ENCODE measurements around the gene SSNA1. TPM values are rescaled to one million over a fixed set of nuclear protein-coding genes. Genes with fewer than 3 reads are reported as not detected.

Gene SSNA1
- total RNA-seq, 2 donors from 2014 or later = 64.1 to 84.5 TPM

DNA sequence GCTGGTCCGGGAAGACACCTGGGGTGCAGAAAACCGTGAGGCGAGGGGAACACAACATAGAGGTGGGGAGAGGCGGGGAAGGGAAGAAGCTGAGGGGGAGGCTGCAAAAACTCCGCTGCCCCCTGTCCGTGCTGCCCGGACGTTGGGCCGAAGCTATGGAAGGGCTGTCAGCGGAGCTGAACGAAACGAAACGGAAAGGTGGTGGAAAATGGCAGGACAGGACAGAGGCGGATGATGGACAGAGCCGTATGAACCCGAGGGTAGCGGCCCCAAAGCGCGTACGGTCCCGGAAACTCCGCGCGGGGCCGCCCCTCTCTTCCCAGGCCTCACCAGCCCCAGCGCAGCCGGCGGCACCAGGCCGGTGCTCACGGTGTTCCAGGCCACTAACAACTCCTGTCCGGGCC, 388 bp upstream of the SSNA1 start:
- H3K27me3 Mint-ChIP-seq (ENCODE audit: low read depth) = no peaks in the 10 kb centered on the region
- peak; percentile 14 to 16 for ATAC-seq (replicated peaks in 1 of 2)
- H3K9me3 Mint-ChIP-seq = no peaks in the 10 kb centered on the region
- H3K4me1 Mint-ChIP-seq (ENCODE audit: low read depth) = peaks cover 42% of the 10 kb centered on the region
- DNase-seq = no peak
- peak overlapping the region; percentile 90 to 94 for H3K4me3 Mint-ChIP-seq
- H3K27ac Mint-ChIP-seq = peak overlapping the region; percentile 89
- peaks cover 3 to 4% of the 10 kb centered on the region in 2 donors for H3K36me3 Mint-ChIP-seq (ENCODE audit: insufficient read depth in 2 of 2)

DNA sequence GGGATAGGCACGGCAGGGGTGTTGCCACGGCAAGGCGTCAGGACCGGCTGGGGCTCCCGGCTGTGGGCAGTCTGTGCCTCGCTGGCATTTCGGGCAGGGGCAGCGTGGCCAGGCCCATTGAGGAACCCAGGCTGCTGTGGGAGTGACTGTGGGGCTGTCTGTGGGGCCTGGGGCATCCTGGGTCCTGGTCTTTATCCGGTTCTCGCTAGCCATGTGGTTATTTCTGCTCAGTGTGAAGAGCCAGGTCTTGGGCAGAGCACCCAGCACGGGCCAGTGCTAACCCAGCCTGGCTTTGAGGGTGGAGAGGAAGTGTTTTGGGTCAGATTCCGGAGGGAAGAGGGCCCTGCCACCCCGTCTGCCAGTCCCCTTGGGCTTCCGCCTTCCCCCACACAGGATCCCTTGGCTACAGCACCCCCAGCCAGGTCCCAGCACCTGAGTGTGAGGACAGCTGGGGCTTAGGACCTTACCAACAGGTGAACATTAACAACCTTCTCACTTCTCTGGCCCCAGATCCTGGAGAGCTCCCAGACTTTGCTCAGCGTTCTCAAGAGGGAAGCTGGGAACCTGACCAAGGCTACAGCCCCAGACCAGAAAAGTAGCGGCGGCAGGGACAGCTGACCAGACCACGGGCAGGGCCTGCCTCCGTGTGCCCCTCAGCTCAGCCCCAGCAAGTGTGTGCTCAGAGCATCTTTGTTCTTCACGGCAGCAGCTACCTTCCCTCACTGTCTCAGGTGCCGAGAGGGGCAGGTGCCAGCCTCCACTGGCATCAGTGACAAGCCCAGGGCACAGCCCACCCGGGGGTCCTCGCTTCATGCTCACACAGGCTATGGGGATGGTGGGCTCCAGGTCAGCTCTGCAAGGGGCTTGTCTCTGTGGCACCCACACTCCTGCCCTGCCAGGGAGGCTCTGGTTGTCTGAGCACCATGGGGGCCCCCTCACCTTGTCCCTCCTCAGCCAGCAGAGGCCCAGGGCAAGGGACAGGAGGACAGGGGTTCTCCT, 1.1 kb downstream of the SSNA1 start:
- Mint-ChIP-seq H3K27ac (peak overlapping the region; percentile 82), H3K36me3 (ENCODE audit: insufficient read depth in 2 of 2) (peaks cover 0 to 3% of the 10 kb centered on the region in 2 donors), H3K9me3 (no peaks in the 10 kb centered on the region), H3K4me1 (ENCODE audit: low read depth) (peaks cover 42% of the 10 kb centered on the region), H3K27me3 (ENCODE audit: low read depth) (no peaks in the 10 kb centered on the region), H3K4me3 (peak overlapping the region; percentile 93 to 94)
- ATAC-seq (replicated peaks in 1 of 2) (no peak), DNase-seq (no peak)

DNA sequence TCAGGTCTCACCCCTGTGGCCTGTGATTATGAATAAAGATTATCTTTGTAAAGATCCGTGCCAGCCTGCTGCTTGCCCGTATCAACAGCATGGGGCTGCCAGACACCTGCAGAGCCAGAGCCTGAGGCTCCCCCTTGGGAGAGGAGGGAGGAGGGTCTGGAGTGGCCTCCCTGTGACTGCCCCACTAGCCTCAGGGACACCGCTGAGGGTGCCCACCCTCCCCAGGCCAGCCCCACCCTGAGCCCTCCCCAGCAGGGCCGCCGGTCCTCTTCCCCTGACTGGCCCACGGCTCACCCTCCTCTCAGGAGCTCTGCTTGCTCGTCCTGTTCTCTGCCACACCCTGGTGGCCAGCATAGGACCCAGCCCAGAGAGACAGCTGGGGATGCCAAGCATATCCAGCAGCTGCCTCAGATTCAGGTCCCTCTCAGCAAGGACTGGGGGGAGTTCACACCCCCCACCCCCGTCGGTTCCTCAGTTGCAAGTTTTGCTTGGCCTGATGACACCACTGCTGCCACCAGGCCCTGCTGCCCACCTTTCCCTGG, 1.9 kb downstream of the SSNA1 start:
- Mint-ChIP-seq H3K36me3 (ENCODE audit: insufficient read depth in 2 of 2) (peaks cover 0 to 3% of the 10 kb centered on the region in 2 donors), H3K9me3 (no peaks in the 10 kb centered on the region), H3K27ac (peak overlapping the region; percentile 76), H3K4me1 (ENCODE audit: low read depth) (peaks cover 42% of the 10 kb centered on the region), H3K4me3 (peak overlapping the region; percentile 93 to 94), H3K27me3 (ENCODE audit: low read depth) (no peaks in the 10 kb centered on the region)
- DNase-seq (no peak), ATAC-seq (replicated peaks in 1 of 2) (no peak)

DNA sequence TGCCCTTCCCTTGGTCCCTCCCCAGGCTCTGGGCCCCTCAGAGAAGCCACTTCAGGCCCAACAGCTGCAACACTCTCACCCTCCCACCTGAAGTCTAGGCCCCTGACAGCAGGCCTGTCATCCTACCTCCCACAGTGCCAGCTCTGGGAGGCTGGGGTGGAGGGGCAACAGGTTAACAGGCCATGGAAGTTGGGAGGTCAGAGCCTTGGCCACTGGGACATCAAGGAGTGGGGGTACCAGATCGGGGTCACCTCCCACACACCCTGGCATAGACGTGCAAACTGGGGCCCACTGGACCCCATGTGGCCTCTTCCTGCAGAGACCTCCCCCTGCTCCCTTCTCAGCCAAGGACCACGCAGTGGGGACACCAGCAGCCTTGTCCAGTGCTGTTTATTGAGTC, 2.8 kb downstream of the SSNA1 start:
- no peaks in the 10 kb centered on the region for H3K9me3 Mint-ChIP-seq
- peak overlapping the region in 1 of 2 donors; percentile 71 for H3K4me3 Mint-ChIP-seq
- ATAC-seq (replicated peaks in 1 of 2) (no peak), DNase-seq (no peak)
- H3K27ac Mint-ChIP-seq = no peak overlapping the region
- peaks cover 39% of the 10 kb centered on the region for H3K4me1 Mint-ChIP-seq (ENCODE audit: low read depth)
- H3K36me3 Mint-ChIP-seq (ENCODE audit: insufficient read depth in 2 of 2) = peaks cover 0 to 3% of the 10 kb centered on the region in 2 donors
- no peaks in the 10 kb centered on the region for H3K27me3 Mint-ChIP-seq (ENCODE audit: low read depth)

DNA sequence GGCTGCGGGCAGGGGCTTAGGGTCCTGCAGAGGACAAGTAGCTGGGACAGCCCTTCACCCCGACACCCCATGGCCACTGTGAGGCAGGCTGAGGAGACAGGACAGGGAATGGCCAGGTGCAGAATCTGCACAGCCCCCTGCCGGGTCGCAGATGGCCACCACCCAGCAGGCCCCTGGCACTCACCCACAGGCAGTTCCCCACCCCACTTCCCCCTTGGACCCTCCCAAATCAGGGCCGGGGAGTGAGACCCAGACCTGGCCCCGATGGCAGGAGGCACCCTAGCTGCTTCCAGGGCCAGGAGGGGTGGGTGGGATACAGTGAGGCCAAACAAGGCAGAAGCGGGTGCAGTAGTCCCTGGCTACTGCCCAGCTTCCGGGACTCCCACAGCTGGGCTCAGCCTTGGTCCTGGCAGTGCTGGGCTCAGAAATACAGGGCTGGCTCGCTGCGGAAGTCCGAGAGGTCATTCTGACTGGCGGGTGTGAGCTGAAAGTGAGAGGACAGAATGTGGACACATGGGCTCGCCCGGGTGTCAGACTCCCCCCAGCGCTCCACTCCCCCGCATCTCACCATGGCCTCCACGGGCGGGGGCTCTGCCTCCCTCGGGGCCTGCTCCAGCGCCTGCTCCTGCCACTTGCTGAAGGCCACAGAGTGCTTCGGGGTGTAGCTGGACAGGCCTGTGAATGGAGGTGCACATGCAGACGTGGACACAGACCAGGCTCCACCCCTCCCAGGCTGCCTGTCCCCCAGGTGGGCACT, 3.4 kb downstream of the SSNA1 start:
- no peak overlapping the region for H3K27ac Mint-ChIP-seq
- no peaks in the 10 kb centered on the region for H3K27me3 Mint-ChIP-seq (ENCODE audit: low read depth)
- DNase-seq = no peak
- ATAC-seq (replicated peaks in 1 of 2) = no peak
- no peak overlapping the region for H3K4me3 Mint-ChIP-seq
- peaks cover 0 to 3% of the 10 kb centered on the region in 2 donors for H3K36me3 Mint-ChIP-seq (ENCODE audit: insufficient read depth in 2 of 2)
- H3K4me1 Mint-ChIP-seq (ENCODE audit: low read depth) = peaks cover 33% of the 10 kb centered on the region
- no peaks in the 10 kb centered on the region for H3K9me3 Mint-ChIP-seq

DNA sequence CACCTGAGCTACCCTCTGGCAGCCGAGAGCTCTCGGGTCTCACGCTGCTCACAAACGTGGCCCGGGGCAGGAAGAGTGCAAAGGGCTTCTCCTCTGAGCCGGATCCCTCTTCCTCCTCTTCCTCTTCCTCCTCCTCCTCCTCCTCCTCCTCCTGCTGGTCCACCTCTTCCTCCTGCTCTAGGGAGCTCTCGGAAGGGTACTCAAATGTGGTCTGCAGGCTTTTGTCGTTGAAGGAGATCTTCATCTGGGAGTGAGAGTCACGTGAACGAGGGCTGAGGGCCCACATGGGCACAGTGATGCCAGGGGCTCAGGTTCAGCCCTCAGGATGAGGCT, 3.9 kb downstream of the SSNA1 start:
- H3K4me3 Mint-ChIP-seq = no peak overlapping the region
- peaks cover 0 to 3% of the 10 kb centered on the region in 2 donors for H3K36me3 Mint-ChIP-seq (ENCODE audit: insufficient read depth in 2 of 2)
- DNase-seq = no peak
- no peaks in the 10 kb centered on the region for H3K27me3 Mint-ChIP-seq (ENCODE audit: low read depth)
- H3K27ac Mint-ChIP-seq = no peak overlapping the region
- H3K4me1 Mint-ChIP-seq (ENCODE audit: low read depth) = peaks cover 27% of the 10 kb centered on the region
- ATAC-seq (replicated peaks in 1 of 2) = no peak
- no peaks in the 10 kb centered on the region for H3K9me3 Mint-ChIP-seq

DNA sequence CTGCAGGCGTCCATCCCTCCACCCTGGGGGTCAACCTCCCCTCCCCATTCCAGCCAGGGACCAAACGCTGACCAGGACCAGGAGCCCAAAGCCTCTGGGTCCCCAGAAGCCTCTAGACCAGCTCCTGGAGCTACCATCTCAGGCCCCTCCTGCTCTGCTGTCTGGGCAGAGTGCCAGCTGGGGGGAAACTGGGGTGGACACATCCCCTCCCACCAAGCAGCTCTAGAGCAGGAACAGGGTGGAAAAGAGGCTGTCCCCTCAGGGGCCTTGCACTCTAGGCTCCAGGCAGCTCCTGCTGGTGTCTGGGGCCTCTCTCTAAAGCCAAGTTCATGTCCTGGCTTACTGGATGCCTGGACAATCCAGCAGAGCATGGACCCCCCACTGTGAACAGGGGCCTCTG, 4.4 kb downstream of the SSNA1 start:
- Mint-ChIP-seq H3K27me3 (ENCODE audit: low read depth) (no peaks in the 10 kb centered on the region), H3K27ac (no peak overlapping the region), H3K36me3 (ENCODE audit: insufficient read depth in 2 of 2) (peaks cover 0 to 3% of the 10 kb centered on the region in 2 donors), H3K4me3 (no peak overlapping the region), H3K4me1 (ENCODE audit: low read depth) (peaks cover 23% of the 10 kb centered on the region), H3K9me3 (no peaks in the 10 kb centered on the region)
- DNase-seq (no peak), ATAC-seq (replicated peaks in 1 of 2) (no peak)

DNA sequence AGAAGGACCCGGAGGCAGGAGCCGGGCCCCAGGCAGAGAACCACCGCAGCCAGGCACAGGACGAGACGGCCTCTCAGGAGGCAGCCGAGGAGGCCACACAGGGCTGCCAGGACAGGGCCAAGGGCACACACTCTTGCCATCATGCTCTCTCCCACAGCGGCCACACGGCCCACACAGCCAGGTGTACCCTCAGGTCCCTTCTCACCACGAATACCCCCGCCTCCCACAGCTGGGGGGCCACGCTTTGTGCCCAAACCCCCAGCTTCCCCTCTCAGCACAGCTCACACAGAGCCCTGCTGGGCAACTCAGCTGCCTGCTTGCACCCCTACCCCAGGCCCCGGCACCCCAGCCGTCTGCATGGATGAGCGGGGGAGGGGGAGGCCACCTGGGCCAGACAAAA, 5.3 kb downstream of the SSNA1 start:
- Mint-ChIP-seq H3K36me3 (ENCODE audit: insufficient read depth in 2 of 2) (peaks cover 0 to 3% of the 10 kb centered on the region in 2 donors), H3K27ac (no peak overlapping the region), H3K9me3 (no peaks in the 10 kb centered on the region), H3K27me3 (ENCODE audit: low read depth) (no peaks in the 10 kb centered on the region), H3K4me1 (ENCODE audit: low read depth) (peaks cover 28% of the 10 kb centered on the region), H3K4me3 (no peak overlapping the region)
- ATAC-seq (replicated peaks in 1 of 2) = no peak
- no peak for DNase-seq

DNA sequence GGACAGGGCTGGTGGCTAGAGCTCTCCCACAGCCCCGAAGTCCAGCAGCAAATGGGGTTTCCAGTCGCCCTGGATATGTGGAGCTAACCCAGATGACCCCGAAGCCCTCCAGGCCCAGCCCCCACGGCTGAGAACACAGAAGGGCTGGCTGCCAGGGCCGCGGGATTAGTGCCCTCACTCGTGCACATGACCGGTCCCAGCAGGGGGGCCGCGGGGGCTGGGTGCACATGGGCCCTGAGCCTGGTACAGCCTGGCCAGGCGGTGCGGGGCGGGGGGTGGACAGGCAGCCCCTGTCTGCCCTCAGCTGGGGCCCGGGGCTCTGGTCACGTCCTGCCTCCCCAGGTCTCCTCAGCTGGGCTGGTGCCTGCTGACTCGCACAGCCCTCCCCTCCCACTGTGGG, 5.9 kb downstream of the SSNA1 start:
- no peak for ATAC-seq (replicated peaks in 1 of 2)
- no peaks in the 10 kb centered on the region for H3K9me3 Mint-ChIP-seq
- DNase-seq = no peak
- H3K27me3 Mint-ChIP-seq (ENCODE audit: low read depth) = no peaks in the 10 kb centered on the region
- peaks cover 22% of the 10 kb centered on the region for H3K4me1 Mint-ChIP-seq (ENCODE audit: low read depth)
- H3K4me3 Mint-ChIP-seq = no peak overlapping the region
- H3K36me3 Mint-ChIP-seq (ENCODE audit: insufficient read depth in 2 of 2) = peaks cover 0 to 3% of the 10 kb centered on the region in 2 donors
- no peak overlapping the region for H3K27ac Mint-ChIP-seq

DNA sequence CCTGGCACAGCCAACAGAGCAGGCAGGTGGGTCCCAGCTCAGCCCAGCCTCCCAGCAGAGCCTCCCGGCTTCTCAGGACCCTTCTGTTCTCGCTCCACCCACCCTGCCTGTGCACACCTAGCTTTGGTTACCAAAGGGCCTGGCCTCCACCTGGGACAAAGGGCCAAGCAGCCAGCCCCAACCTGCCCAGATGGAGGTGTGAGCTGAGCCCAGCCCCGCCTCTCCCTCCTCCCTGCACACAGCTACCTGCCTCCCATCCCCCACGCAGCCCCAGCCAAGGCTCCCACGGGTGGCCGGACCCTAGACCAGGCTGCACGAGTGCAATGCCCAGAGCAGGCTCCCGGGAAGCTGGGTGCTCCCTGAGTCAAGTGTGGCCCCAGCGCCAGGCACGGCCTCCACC, 6.4 kb downstream of the SSNA1 start:
- Mint-ChIP-seq H3K9me3 (no peaks in the 10 kb centered on the region), H3K36me3 (ENCODE audit: insufficient read depth in 2 of 2) (peaks cover 0 to 5% of the 10 kb centered on the region in 2 donors), H3K4me1 (ENCODE audit: low read depth) (peaks cover 17% of the 10 kb centered on the region), H3K27me3 (ENCODE audit: low read depth) (no peaks in the 10 kb centered on the region), H3K27ac (no peak overlapping the region), H3K4me3 (no peak overlapping the region)
- no peak for ATAC-seq (replicated peaks in 1 of 2)
- DNase-seq = no peak

DNA sequence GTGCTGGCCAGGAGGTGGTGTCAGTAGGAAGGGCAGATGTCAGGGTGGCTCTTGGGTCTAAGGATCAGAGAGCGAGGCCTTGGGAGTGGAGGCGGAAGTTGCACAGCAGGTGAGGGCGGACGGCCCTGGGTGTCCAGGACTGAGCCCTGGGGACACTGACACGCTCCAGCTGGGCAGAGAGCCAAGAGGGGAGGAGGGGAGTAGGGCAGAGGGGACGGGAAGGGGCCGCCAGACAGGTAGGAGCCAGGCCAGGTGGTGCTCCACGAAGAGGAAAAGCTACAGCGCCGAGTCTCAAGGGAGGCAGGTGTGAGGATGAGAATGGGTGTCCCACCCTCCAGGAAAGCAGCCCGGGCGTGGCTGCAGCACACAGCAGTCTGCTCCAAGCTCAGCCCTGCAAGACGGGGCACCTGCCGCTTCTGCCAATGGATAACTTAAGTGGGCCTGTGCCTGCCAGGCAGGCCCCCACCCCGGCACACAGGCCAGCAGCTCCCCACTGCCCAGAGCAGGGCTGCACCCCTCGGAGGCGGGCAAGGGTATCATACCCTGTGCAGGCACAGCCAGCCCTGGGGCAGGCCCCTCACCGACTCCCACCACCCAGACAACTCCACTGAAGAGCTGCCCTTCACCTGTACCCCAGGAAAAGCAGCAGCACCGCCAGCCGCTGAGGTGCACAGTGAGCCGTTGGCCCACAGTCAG, 7.2 kb downstream of the SSNA1 start:
- Mint-ChIP-seq H3K4me1 (ENCODE audit: low read depth) (peaks cover 11% of the 10 kb centered on the region), H3K27ac (no peak overlapping the region), H3K4me3 (no peak overlapping the region), H3K9me3 (no peaks in the 10 kb centered on the region), H3K36me3 (ENCODE audit: insufficient read depth in 2 of 2) (peaks cover 0 to 3% of the 10 kb centered on the region in 2 donors), H3K27me3 (ENCODE audit: low read depth) (no peaks in the 10 kb centered on the region)
- ATAC-seq (replicated peaks in 1 of 2) = no peak
- DNase-seq = no peak

DNA sequence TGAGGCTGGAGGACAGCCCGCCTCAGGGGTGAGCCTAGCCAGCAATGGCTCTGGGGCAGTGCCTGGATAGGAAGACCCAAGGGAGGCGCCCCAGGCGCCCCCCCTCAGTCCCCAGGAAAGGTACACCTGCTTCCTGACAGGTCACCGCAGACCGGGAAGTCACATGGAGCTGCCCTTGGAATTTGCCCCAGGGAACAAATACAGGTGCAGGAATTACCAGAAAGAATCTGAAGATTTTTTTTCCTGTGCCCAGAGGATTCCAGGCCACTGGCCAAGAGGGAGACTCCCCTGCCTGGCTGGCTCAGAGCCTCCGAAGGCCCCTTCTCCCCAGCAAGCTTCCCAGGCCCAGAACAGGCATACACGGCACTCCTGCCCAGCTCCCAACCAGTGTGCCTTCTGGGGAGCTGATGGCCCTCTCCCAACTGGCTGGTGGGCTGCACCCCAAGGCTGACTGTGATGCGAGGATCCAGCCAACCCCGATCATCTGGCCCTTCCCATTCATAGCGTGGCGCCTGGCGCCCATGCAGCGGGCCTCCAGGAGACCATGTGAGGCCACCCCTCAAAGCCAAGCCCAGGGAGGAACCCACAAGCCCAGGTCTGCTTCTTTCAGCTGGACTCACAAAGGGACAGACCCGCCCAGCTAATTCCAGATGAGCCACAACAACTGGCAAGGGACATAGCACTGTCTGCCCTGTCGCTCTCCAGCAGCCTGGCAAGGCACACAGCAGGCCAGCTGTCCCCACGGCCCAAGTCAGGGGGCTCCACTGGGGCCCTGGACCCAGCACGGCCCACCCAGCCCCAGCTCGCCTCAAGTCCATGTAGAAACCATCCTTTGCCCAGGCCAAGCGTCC, 9.8 kb downstream of the SSNA1 start:
- H3K9me3 Mint-ChIP-seq = no peaks in the 10 kb centered on the region
- DNase-seq (no peak), ATAC-seq (replicated peaks in 1 of 2) (no peak)
- H3K4me1 Mint-ChIP-seq (ENCODE audit: low read depth) = peaks cover 22% of the 10 kb centered on the region
- H3K4me3 Mint-ChIP-seq = peak overlapping the region; percentile 18 to 36
- peaks cover 0 to 1% of the 10 kb centered on the region in 2 donors for H3K36me3 Mint-ChIP-seq (ENCODE audit: insufficient read depth in 2 of 2)
- H3K27me3 Mint-ChIP-seq (ENCODE audit: low read depth) = no peaks in the 10 kb centered on the region
- H3K27ac Mint-ChIP-seq = no peak overlapping the region

All from activated T-cell treated with anti-CD3 and anti-CD28 coated beads, Interleukin-2, amount 50 U/mL, for 72 hours (primary cell).